Dedifferentiated amniotic fluid mesenchymal stem cell (primary cell): ENCODE measurements around the gene IFNL3.
"Not testable (repeated sequence)": the region's sequence is repeated elsewhere in the genome, so short reads cannot be mapped to it uniquely, and the experiment has no call there.

Source experiments
- DNase-seq: peaks from one replicate; pipeline ENCODE4 v3.0.0-alpha.2; 2016; ENCODE audit errors: extremely low spot score

IFNL3 gene

DNA sequence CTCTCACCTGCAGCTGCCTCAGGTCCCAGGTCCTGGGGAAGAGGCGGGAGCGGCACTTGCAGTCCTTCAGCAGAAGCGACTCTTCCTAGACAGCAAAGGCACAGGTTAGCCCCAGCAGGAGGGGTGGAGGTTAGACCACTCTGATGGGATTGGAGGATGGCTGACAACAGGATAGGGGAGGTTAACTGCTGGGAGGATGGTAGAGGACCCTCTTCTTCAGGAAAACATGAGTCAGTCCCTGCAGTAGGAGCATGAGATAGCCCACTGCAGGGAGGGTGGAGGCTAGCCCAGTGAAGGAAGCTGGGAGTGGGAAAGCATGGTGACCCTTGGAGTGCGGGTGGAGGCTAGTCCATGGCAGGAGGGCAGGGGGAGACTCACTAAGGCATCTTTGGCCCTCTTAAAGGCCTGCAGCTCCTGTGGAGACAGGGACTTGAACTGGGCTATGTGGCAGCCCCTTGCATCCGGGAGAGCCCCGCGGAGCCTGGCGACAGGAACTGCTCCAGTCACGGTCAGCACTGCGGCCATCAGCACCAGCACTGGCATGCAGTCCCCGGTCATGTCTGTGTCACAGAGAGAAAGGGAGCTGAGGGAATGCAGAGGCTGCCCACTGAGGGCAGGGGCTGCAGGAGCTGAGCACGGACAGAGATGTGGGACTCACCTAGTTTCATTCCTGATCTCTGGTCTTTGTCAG, at the start of gene IFNL3:
IFNL3 (minus strand) TSS at position 597 of the 691 bp plus-strand sequence; CDS start at position 558, 39 bp downstream.
- not testable (repeated sequence) for DNase-seq

DNA sequence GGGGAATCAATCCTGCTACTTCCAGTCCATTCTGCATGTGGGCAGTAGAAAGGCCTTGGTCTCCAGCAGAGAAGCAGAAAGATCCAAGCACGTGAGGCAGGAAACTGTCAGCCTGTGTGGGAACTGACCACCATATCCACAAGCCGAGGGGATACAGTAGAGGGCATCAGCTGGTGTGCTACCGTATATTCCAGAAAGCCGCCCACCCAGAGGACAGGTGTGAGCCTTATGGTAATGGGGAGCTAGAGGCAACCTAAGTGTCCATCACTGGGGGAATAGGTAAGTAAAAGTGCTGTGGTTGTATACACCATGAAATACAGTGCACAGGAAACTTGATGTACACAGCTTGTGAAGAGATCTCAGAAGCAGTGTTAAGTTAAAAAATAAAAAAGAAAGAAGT, 48.6 kb upstream of the IFNL3 start:
- DNase-seq = no peak

DNA sequence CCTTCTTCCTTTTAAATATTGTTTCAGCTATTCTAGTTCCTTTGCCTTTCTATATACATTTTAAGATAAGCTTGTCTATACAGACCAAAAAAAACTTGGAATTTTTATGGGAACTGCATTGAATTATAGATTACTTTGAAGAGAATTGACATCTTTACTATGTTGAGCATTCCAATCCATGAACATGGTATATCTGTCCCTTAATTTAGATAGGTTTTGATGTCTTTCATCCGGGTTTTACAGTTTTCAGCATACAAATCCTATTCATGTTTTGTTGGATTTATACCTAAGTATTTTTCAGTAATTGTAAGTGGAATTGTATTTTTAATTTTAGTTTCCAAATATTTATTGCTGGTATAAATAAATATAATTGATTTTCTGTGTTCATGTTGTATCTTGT, 39.2 kb upstream of the IFNL3 start:
- DNase-seq = no peak

DNA sequence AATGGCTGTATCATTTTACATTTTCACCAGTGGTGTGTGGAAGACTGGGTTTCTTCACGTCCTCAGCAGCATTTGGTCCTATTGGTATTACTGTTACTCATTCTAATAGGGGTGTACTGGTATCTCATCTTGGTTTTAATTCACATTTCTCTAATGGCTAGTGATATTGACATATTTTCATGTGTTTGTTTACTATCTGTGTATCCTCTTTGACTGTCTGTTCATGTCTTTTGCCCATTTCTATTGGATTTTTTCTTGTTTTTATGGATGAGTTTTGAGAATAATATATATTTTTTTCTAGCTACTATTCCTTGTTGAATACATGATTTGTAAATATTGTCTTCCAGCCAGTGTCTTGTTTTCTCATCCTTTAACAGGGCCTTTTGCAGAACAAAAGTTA, 37.2 kb upstream of the IFNL3 start:
- no peak for DNase-seq

DNA sequence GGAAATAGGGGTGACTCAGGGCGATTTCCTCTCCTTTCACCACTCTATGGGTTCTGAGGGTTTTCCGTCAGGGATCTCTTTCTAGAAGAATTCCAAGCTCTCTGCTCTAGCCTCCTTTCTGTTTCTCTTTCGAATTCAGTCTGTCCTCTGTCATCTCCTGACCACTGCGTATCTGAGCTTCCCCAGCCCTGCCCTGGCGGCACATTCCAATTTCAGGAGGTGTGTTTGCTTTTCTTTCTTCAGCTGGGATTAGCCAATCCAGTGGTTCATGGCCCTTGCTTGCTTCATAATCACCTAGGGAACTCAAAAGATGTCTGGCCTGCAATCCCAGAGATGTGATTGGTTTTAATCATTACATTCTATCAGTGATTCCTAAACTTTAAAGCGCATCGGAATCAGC, 32.8 kb upstream of the IFNL3 start:
- DNase-seq = no peak

DNA sequence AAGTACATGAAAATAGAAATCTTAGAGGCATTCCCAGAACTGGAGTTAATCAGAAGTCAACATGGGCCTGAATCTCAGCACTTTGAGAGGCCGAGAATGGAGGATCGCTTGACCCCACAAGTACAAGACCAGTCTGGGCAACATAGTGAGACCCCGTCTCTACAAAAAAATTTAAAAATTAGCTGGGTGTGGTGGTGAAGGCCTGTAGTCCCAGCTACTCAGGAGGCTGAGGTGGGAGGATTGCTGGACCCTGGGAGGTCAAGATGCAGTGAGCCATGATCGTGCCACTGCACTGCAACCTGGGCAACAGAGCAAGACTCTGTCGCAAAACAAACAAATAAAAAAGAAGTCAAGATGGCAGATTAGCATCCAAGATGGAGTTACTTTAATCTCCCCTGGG, 31.9 kb upstream of the IFNL3 start:
- no peak for DNase-seq

DNA sequence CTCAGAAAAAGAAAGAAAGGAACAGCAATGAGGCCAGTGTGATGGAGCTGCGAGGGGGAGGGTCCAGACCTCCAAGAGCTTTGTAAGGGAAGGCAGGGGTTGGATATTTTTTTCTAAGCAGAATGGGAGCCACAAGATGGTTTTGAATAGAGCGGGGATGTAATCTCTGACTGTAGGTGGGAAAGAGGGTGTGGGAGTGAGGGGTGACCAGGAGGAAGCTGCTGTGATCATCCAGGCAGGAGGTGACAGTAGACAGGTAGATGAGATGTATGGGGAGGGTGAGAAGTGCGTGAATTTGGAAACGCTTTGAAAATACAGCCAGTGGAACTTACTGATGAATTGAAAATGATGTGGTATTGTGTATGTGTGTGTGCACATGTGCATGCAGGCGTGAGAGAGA, 30.8 kb upstream of the IFNL3 start:
- no peak for DNase-seq

DNA sequence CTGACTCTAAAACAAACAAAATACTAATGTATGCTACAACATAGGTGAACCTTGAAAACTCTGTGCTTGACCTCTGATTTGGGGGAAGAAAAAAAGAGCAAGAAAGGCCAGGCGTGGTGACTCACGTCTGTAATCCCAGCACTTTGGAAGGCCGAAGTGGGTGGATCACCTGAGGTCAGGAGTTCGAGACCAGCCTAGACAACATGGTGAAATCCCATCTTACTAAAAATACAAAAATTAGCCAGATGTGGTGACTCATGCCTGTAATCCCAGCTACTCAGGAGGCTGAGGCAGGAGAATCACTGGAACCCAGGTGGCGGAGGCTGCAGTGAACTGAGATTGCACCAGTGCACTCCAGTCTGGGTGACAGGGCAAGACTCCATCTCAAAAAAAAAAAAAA, 29.1 kb upstream of the IFNL3 start:
- not testable (repeated sequence) for DNase-seq

DNA sequence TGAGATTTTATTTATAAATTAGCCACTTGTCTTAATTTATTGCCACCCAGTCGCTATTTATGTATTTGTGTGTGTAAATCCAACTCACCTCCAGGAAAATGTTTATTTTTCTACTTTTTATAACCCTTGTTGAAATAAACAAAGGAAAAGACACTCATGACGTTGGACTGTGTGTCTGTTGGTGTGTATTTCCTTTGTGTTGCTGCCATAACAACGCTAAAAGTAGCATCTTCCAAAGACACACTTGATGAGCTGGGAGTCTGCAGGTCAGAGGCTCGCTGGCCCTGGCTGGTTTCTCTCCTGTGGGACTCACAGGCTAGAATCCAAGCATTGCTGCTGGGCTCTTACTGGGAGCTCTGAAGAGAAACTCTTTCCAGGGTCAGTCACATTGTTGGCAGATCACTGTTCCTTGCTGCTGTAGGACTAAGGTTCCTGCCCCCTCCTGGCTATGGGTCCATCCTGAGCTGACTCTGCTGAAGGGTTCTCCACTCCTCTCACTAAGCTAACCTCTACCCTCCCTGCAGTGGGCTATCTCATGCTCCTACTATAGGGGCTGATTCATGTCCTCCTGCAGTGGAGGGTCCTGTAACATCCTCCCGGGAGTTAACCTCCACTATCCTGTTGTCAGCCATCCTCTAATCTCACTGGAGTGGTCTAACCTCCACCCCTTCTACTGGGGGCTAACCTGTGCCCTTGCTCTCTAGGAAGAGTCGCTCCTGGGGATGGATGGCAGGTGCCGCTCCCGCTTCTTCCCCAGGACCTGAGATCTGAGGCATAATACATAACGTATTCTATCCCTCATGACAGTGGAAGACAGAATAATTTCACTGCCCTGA, 25.4 kb upstream of the IFNL3 start:
- no peak for DNase-seq

DNA sequence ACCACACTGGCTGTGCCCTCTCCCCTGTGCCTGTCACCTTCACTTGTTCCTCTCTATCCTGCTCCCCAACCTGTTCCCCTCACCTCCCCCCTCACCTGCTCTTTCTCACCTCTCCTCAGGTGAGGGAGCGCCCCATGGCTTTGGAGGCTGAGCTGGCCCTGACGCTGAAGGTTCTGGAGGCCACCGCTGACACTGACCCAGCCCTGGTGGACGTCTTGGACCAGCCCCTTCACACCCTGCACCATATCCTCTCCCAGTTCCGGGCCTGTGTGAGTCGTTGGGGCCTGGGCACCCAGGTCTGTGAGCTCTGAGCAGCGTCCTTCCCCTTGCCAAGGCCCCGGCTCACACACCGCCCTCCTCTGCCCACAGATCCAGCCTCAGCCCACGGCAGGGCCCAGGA, 24.6 kb upstream of the IFNL3 start:
- DNase-seq = not testable (repeated sequence)

DNA sequence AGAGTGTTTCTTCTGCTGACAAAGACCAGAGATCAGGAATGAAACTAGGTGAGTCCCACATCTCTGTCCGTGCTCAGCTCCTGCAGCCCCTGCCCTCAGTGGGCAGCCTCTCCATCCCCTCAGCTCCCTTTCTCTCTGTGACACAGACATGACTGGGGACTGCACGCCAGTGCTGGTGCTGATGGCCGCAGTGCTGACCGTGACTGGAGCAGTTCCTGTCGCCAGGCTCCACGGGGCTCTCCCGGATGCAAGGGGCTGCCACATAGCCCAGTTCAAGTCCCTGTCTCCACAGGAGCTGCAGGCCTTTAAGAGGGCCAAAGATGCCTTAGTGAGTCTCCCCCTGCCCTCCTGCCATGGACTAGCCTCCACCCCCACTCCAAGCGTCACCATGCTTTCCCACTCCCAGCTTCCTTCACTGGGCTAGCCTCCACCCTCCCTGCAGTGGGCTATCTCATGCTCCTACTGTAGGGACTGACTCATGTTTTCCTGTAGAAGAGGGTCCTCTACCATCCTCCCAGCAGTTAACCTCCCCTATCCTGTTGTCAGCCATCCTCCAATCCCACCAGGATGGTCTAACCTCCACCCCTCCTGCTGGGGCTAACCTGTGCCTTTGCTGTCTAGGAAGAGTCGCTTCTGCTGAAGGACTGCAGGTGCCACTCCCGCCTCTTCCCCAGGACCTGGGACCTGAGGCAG, 23.9 kb upstream of the IFNL3 start:
- not testable (repeated sequence) for DNase-seq

DNA sequence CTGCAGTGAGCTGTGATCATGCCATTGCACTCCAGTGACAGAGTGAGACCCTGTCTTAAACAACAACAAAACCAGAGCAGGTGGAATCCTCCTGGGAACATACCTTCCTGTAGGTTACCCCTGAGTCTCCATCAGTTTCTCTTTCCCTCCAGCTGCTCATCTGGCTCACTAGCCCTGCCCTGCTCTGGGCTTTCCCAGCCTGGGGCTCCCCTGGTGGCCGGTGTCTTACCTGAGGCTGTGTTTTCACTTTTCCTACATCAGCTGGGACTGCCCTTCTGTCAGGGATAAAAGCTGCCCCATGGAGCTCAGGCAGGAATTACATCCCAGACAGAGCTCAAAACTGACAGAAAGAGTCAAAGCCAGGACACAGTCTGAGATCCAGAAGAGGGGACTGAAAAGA, 23.3 kb upstream of the IFNL3 start, which contains the start of gene IFNL2:
IFNL2 (plus strand) TSS at position 312 of the 400 bp plus-strand sequence. CDS start 173 bp downstream, outside the sequence.
- DNase-seq = not testable (repeated sequence)

DNA sequence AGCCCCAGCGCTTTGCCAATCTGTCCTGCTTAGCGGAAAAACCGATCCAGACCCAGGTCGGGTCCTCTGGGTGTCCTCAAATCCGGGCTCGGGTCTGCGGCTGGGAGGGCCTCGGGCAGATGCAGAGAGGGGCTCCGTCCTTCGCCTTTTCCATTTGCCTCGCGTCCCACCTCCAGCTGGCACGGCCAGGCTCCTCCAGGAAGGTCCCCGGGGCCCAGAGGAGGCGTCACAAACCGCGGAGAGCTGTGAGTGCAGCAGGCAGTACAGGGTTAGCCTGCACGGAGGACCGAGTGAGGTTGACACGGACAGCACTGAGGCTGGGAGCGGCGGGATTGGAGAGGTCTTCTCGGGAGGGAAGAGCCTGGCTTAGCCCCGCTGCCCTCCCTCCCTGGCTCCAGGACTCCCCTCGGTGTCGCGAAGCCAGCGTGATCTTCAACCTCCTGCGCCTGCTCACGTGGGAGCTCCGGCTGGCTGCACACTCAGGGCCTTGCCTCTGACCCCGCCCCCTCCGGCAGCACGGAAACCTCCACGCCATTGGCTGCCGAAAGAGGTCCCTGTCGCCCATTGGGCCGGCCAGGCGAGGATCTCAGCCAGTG, 20.6 kb upstream of the IFNL3 start:
- DNase-seq = no peak

DNA sequence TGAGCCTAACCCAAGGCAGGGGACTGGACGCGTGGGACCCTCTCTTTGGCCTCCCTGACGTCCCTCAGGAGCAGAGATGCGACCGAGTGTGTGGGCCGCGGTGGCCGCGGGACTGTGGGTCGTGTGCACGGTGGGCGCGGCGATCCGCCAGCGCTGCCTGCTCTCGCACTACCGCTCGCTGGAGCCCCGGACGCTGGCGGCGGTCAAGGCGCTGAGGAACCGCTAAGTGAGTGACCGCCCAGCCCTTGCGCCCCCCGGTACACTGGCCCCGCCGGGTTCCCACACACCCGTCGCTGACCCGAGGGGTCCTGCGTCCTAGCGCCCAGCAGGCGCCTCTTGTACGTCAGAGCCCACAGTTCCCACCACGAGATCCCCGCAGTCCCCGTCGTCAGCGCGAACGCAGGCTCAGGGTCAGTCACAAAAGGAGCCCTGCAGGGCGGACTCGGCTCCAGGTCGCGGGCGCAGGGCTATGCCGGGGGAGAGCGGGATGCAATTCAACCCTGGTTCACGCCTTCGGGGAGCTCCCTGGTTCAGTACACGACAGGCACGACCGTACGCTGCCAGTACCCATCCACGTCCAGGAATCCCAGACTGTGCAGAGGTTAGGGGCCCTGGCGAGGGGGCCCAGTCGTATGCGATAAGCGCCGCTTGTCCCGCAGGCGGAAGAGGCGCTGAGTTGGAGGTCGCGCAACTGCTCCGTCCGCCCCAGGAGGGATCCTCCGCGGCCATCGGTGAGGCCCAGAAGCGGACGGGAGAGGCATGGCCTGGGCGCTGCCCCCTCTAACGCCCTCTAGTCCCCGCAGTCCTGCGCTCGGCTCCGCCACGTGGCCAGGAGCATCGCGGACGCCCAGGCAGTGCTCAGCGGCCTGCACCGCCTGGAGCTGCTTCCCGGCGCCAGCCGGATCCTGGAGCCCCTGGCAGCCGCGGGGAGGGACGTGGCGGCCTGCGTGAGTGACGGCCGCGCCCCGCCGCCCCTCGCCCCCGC, 19.8 kb upstream of the IFNL3 start:
- DNase-seq = no peak

DNA sequence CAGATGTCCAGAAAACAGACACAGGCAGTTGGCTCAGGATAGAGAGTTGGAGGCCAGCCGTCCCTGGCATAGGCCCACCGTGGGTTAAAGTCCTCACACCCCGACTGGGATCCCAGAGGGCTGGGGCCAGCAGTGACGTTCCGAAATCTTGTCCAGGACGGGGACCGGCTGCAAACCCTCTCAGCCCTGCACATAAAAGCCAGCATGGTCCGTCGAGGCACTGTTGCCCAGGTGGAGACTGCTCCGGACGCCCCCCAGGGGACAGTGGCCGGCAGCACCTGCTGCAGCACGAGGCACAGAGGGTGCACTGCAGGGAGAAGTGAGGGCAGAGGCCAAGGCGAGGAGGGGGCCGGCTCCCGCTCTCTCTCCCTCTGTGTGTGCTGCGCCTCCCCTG, 19.1 kb upstream of the IFNL3 start:
- no peak for DNase-seq

DNA sequence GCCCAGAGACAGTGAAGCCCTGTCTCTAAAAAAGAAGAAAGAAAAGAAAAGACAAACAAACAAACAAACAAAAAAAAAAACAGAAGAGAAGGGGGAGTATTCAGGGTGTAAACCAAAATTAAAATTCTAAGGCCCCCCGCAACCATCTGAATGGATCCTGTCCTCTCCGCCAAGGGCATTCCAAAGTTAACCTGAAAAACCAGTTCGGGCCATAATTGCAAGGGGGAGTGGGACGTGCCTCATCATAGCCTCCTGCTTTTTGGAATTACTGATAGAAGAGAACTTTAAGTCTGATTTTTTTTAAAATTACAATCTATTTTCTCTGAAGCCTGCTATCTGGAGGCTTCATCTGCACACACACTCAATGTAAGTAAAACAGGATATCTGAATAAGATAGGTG, 17.7 kb upstream of the IFNL3 start:
- DNase-seq = no peak

DNA sequence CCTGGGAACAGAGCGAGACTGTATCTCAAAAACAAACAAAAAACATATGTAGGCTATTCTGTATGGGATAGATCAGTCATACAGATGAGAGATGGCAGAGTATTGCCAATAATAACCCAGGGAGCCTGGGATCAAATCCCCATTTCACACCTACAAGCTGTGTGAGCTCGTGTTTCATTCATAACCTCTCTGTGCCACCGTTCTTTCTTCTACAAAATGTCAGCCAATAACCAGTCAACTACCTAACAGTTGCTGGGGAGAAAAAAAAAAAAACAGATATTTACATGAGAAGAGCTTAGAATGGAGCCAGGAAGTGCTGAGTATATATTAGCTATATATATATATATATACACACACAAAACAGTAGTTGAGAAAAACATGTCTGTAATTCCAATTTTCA, 16.9 kb upstream of the IFNL3 start:
- DNase-seq = no peak

DNA sequence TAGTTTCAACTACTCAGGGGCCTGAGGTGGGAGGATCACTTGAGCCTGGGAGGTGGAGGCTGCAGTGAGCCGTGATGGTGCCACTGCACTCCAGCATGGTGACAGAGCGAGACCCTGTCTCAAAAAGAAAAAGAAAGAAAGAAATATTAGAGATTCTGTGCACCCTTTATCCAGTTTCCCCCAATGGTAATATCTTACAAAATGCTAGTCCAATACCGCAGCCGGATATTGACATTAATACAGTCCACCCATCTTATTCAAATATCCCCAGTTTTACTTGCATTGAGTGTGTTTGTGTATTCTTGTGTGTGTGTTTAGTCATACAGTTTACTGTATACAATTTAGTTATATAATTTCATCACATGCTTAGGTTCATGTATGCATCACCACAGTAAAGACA, 12.4 kb upstream of the IFNL3 start:
- DNase-seq = peak; percentile 14

DNA sequence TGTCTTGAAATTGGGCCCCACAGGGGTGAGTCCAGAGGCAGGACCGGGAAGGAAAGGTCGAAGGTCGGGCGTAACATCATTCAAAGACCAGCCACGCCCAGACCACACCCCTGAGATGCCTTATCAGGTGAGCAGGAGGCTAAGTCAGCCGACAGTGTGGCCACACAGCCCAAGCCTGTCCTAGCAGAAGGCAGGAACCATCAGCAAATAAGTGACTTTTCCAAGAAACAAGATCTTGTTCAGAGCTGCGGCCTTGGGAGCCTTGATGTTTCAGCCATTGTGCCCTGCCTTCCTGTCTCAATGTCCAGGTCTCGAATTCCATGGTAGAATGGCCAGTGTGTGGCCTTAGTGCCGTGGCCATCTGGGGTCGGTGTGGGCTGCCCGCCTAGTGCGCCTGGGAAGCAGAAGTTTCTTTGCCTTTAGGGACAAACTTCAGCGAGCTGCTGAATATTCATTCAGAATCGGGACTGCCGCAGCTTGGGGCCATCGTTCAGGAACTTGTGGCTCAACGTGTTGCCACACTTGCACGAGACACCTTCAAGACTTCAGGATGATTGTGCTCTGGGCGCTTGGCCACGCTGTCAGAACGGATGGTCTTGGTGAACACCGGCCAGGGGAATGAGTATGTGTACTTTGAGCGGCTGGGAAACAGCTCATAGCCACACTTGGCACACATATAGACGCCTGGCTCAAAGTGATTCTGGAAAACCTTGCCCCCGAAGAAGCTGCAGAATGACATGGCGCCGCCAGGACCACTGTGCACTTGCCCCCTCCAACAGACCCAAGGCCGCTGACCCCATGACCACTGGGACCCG, 9.9 kb upstream of the IFNL3 start:
- DNase-seq = peak; percentile 12
